ENCODE data around the gene CELF4.

DNA sequence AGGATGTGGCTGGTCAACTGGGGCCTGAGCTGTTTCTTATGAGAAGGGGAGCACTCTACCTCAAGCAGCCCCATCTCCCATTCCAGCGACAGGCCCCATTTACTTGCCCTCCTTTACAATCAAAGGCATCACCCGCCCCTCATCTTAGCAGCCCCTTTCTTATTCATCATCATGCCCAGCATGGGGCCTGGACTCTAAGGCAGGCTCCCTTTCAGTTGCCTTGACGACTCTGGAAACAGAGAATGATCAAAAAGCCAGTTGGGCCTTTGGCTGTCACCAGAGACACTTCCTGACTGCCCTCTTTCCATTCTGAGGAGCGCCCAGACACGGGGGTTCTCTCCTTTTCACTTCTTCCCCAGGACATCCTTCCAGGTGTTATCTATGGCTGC lies 11.2 kb downstream of the CELF4 start:
- TF ChIP-seq POLR2AphosphoS5 (IDR thresholded peaks at IDR 0.05; ENCODE audit: borderline replicate concordance, low read depth, low read length) (no peak), EZH2 (IDR thresholded peaks at IDR 0.05) (no peak), FOXP2 (optimal IDR thresholded peaks at IDR 0.05; ENCODE audit: control extremely low read depth, extremely low read length, insufficient read depth) (no peak)

All from SK-N-MC (cell line).